ENCODE results near the gene IL4R. TPM values are rescaled to one million over a fixed set of nuclear protein-coding genes. Genes with fewer than 3 reads are reported as not detected.

Gene IL4R
- total RNA-seq, 4 donors from 2014 or later = 32.2 to 104 (median 71.9) TPM

GRCh38 chr16:27303256-27304100 lies 10.3 kb upstream of the IL4R start:
- Histone ChIP-seq H3K4me3 (no peak overlapping the region), H3K27ac (no peak overlapping the region), H3K36me3 (no peaks in the 10 kb centered on the region), H3K27me3 (no peaks in the 10 kb centered on the region), H3K9me3 (no peaks in the 10 kb centered on the region), H3K4me1 (no peaks in the 10 kb centered on the region)
- TF ChIP-seq POLR2A (IDR thresholded peaks at IDR 0.05) (no peak), CTCF (IDR thresholded peaks at IDR 0.05) (no peak)
- peak in 1 of 3 donors; percentile 14 for DNase-seq

- TF ChIP-seq CTCF (IDR thresholded peaks at IDR 0.05) = no peak
- no peak for TF ChIP-seq POLR2A (IDR thresholded peaks at IDR 0.05)
- H3K27ac ChIP-seq = no peak overlapping the region
Observed at GRCh38 chr16:27304102-27304501, 9.7 kb upstream of the IL4R start.

GRCh38 chr16:27304881-27305745 lies 8.7 kb upstream of the IL4R start:
- no peaks in the 10 kb centered on the region for H3K4me1 ChIP-seq
- no peak overlapping the region for H3K27ac ChIP-seq
- no peaks in the 10 kb centered on the region for H3K27me3 ChIP-seq
- peak in 1 of 3 donors; percentile 31 for DNase-seq
- no peaks in the 10 kb centered on the region for H3K9me3 ChIP-seq
- TF ChIP-seq POLR2A (IDR thresholded peaks at IDR 0.05) (no peak), CTCF (IDR thresholded peaks at IDR 0.05) (no peak)
- no peaks in the 10 kb centered on the region for H3K36me3 ChIP-seq
- no peak overlapping the region for H3K4me3 ChIP-seq

More at GRCh38 chr16:27304102-27304501, 9.7 kb upstream of the IL4R start:
- Histone ChIP-seq H3K9me3 (no peaks in the 10 kb centered on the region), H3K4me3 (no peak overlapping the region), H3K27me3 (no peaks in the 10 kb centered on the region), H3K36me3 (no peaks in the 10 kb centered on the region), H3K4me1 (no peaks in the 10 kb centered on the region)
- no peak for DNase-seq

GRCh38 chr16:27305839-27306442 lies 7.8 kb upstream of the IL4R start:
- Histone ChIP-seq H3K36me3 (no peaks in the 10 kb centered on the region), H3K4me3 (no peak overlapping the region), H3K27me3 (no peaks in the 10 kb centered on the region), H3K27ac (no peak overlapping the region), H3K9me3 (no peaks in the 10 kb centered on the region), H3K4me1 (no peaks in the 10 kb centered on the region)
- no peak for TF ChIP-seq CTCF (IDR thresholded peaks at IDR 0.05)
- no peak for TF ChIP-seq POLR2A (IDR thresholded peaks at IDR 0.05)
- DNase-seq = peak in 1 of 3 donors; percentile 14

GRCh38 chr16:27308792-27309191 lies 5.0 kb upstream of the IL4R start:
- Histone ChIP-seq H3K36me3 (no peaks in the 10 kb centered on the region), H3K4me1 (no peaks in the 10 kb centered on the region), H3K9me3 (no peaks in the 10 kb centered on the region), H3K27me3 (no peaks in the 10 kb centered on the region), H3K4me3 (no peak overlapping the region), H3K27ac (no peak overlapping the region)
- no peak for DNase-seq
- no peak for TF ChIP-seq POLR2A (IDR thresholded peaks at IDR 0.05)

Data from Peyer's patch (tissue), 4 donors.